H9 (cell line): ENCODE data around the gene PRPF18. TPM values are rescaled to one million over a fixed set of nuclear protein-coding genes. Genes with fewer than 3 reads are reported as not detected.

Experiments used
- DNase-seq: peaks from one replicate; pipeline ENCODE4 v3.0.0-alpha.2; 2017
- H2AFZ ChIP-seq: one replicate; pipeline ENCODE4 v1.6.1; 2013; ENCODE audit warnings: mild to moderate bottlenecking, low read length, control low read depth, moderate library complexity
- H2AK5ac ChIP-seq: 2 replicates; pipeline ENCODE4 v1.6.1; 2013; ENCODE audit warnings: low read length, control low read depth, mixed read lengths; ENCODE audit not compliant: insufficient read length
- H2BK120ac ChIP-seq: one replicate; pipeline ENCODE4 v1.6.1; 2013; ENCODE audit warnings: low read depth, mild to moderate bottlenecking, low read length, control low read depth, inconsistent platforms; ENCODE audit not compliant: poor library complexity, severe bottlenecking
- H2BK12ac ChIP-seq: 2 replicates; pipeline ENCODE4 v1.6.1; 2013; ENCODE audit warnings: low read length, control low read depth, mixed read lengths, low read depth; ENCODE audit not compliant: insufficient read length
- H2BK15ac ChIP-seq: 2 replicates; pipeline ENCODE4 v1.6.1; 2013; ENCODE audit warnings: low read depth, low read length, control low read depth
- H2BK20ac ChIP-seq: one replicate; pipeline ENCODE4 v1.6.1; 2013; ENCODE audit warnings: low read depth, mild to moderate bottlenecking, low read length, control low read depth, inconsistent platforms; ENCODE audit not compliant: poor library complexity, severe bottlenecking
- H2BK5ac ChIP-seq: 2 replicates; pipeline ENCODE4 v1.6.1; 2013; ENCODE audit warnings: low read length, control low read depth, mixed read lengths; ENCODE audit not compliant: insufficient read length
- H3K14ac ChIP-seq: 2 replicates; pipeline ENCODE4 v1.6.1; 2013; ENCODE audit warnings: low read length, control low read depth; ENCODE audit not compliant: insufficient read depth
- H3K18ac ChIP-seq: 2 replicates; pipeline ENCODE4 v1.6.1; 2013; ENCODE audit warnings: low read depth, mild to moderate bottlenecking, mixed read lengths, low read length, control low read depth; ENCODE audit not compliant: insufficient read length
- H3K23ac ChIP-seq: 2 replicates; pipeline ENCODE4 v1.6.1; 2013; ENCODE audit warnings: low read length, control low read depth, mixed read lengths, low read depth; ENCODE audit not compliant: insufficient read length
- H3K23me2 ChIP-seq: 2 replicates; pipeline ENCODE4 v1.6.1; 2013; ENCODE audit warnings: low read depth, mild to moderate bottlenecking, mixed read lengths, low read length, control low read depth; ENCODE audit not compliant: insufficient read length, poor library complexity, severe bottlenecking
- H3K27ac ChIP-seq: 2 replicates; pipeline ENCODE4 v1.5.1; 2013; ENCODE audit warnings: low read length, control low read depth, mixed read lengths, low read depth; ENCODE audit not compliant: insufficient read length
- H3K27me3 ChIP-seq: 2 replicates; pipeline ENCODE4 v1.6.1; 2013; ENCODE audit warnings: low read length, control low read depth, inconsistent platforms; ENCODE audit not compliant: insufficient read depth
- H3K4ac ChIP-seq: 2 replicates; pipeline ENCODE4 v1.6.1; 2013; ENCODE audit warnings: low read depth, mild to moderate bottlenecking, control low read depth, inconsistent platforms, low read length, moderate library complexity
- H3K4me1 ChIP-seq: 2 replicates; pipeline ENCODE4 v1.6.1; 2013; ENCODE audit warnings: low read length, control low read depth, inconsistent platforms; ENCODE audit not compliant: insufficient read depth
- H3K4me2 ChIP-seq: 2 replicates; pipeline ENCODE4 v1.6.1; 2013; ENCODE audit warnings: low read length, control low read depth, mixed read lengths; ENCODE audit not compliant: insufficient read length, insufficient read depth
- H3K56ac ChIP-seq: 2 replicates; pipeline ENCODE4 v1.6.1; 2013; ENCODE audit warnings: low read depth, mild to moderate bottlenecking, mixed read lengths, low read length, control low read depth; ENCODE audit not compliant: insufficient read length
- H3K79me1 ChIP-seq: 2 replicates; pipeline ENCODE4 v1.6.1; 2013; ENCODE audit warnings: low read depth, mild to moderate bottlenecking, moderate library complexity, low read length, control low read depth, inconsistent platforms; ENCODE audit not compliant: insufficient read depth, poor library complexity, severe bottlenecking
- H3K79me2 ChIP-seq: 2 replicates; pipeline ENCODE4 v1.6.1; 2013; ENCODE audit warnings: low read length, control low read depth, inconsistent platforms; ENCODE audit not compliant: insufficient read depth
- H3K9ac ChIP-seq: 2 replicates; pipeline ENCODE4 v1.6.1; 2013; ENCODE audit warnings: low read length, control low read depth, mixed read lengths; ENCODE audit not compliant: insufficient read length; ENCODE audit errors: extremely low read depth
- H3K9me3 ChIP-seq: one replicate; pipeline ENCODE4 v1.6.1; 2013; ENCODE audit warnings: low read depth, low read length, inconsistent platforms; ENCODE audit not compliant: control insufficient read depth
- H3T11ph ChIP-seq: one replicate; pipeline ENCODE4 v1.6.1; 2013; ENCODE audit warnings: mild to moderate bottlenecking, low read length, control low read depth, inconsistent platforms
- H4K20me1 ChIP-seq: one replicate; pipeline ENCODE4 v1.6.1; 2013; ENCODE audit not compliant: control insufficient read depth, insufficient read length, insufficient read depth
- H4K5ac ChIP-seq: 2 replicates; pipeline ENCODE4 v1.6.1; 2013; ENCODE audit warnings: low read depth, mild to moderate bottlenecking, mixed read lengths, low read length, control low read depth; ENCODE audit not compliant: insufficient read length
- H4K8ac ChIP-seq: replicated peaks from 2 replicates; pipeline ENCODE4 v1.6.1; 2013; ENCODE audit warnings: low read length, control low read depth, mixed read lengths, low read depth; ENCODE audit not compliant: insufficient read length
- H4K91ac ChIP-seq: 2 replicates; pipeline ENCODE4 v1.6.1; 2013; ENCODE audit warnings: low read depth, mild to moderate bottlenecking, moderate library complexity, mixed read lengths, low read length, control low read depth; ENCODE audit not compliant: insufficient read length
- H3K27ac Mint-ChIP-seq, 3 experiments: 2 replicates in 2 of 3; 3 replicates in 1 of 3; pipeline ENCODE4 v1.8.0; 2020 to 2021; ENCODE audit warnings: mixed read lengths in 3 of 3, mild to moderate bottlenecking in 1 of 3, moderate library complexity in 1 of 3
- H3K27me3 Mint-ChIP-seq: 2 replicates; pipeline ENCODE4 v1.8.0; 2021; ENCODE audit warnings: low read depth, mild to moderate bottlenecking, moderate library complexity, mixed read lengths
- H3K36me3 Mint-ChIP-seq, 3 experiments: 2 replicates in 2 of 3; 3 replicates in 1 of 3; pipeline ENCODE4 v1.8.0; 2020 to 2021; ENCODE audit warnings: low read depth in 3 of 3, mixed read lengths in 3 of 3; ENCODE audit not compliant: insufficient read depth in 1 of 3
- H3K4me1 Mint-ChIP-seq, 2 experiments: 2 replicates each; pipeline ENCODE4 v1.8.0; 2020; ENCODE audit warnings: mixed read lengths in 2 of 2
- H3K4me3 Mint-ChIP-seq, 2 experiments: 2 replicates in 1 of 2; 3 replicates in 1 of 2; pipeline ENCODE4 v1.8.0; 2020 to 2021; ENCODE audit warnings: mild to moderate bottlenecking in 2 of 2, mixed read lengths in 2 of 2, moderate library complexity in 1 of 2
- H3K9me3 Mint-ChIP-seq, 2 experiments: 2 replicates in 1 of 2; 3 replicates in 1 of 2; pipeline ENCODE4 v1.8.0; 2020; ENCODE audit warnings: mild to moderate bottlenecking in 2 of 2, mixed read lengths in 2 of 2, moderate library complexity in 1 of 2
- WGBS: extraction: QIAGEN DNeasy Blood & Tissue Kit; methylation state at CpG from one replicate; pipeline ENCODE4 v1.1.7; 2013; ENCODE audit warnings: missing lambda C conversion rate, low lambda C conversion rate, mixed read lengths; ENCODE audit not compliant: insufficient read length; ENCODE audit errors: extremely low coverage; 5-methylcytosine and 5-hydroxymethylcytosine counted together
- total RNA-seq: library from RNA; stranded (reverse); gene quantifications from 2 replicates; pipeline ENCODE4 v1.2.1, GENCODE V29; 2021
- TF ChIP-seq, protein P1 (sequence below): fragments of 200-600 bp; sonication (generic); conservative IDR thresholded peaks from 3 replicates; pipeline ENCODE4 v1.8.0; 2021; ENCODE audit warnings: antibody characterized with exemption, mild to moderate bottlenecking

The PRPF18 gene
- total RNA-seq, 1 experiment from 2014 or later = 17.1 TPM

DNA sequence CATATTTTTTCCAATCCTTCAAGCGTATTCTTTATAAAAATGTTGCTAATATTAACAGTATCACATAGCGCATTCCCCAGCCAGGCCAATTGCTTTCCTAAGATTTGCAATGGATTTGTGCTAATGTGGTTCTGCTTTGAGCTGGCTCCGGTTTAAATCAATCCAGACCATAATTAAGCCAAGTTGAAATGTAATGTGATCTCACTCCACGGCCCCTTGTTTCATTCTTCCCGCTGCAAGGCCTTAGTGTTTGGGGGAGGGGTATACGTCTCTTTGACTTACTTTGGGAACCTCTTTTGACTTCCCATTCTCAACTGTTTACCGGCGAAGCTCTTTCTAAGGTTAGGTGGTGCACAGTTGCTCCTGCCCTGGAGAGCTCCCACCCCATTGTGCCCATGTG is 86.4 kb downstream of the PRPF18 start:
- Histone ChIP-seq H4K8ac (no peak overlapping the region), H4K5ac (no peak overlapping the region), H3T11ph (no peak overlapping the region), H3K23me2 (no peaks in the 10 kb centered on the region), H2BK5ac (no peak overlapping the region), H3K56ac (no peak overlapping the region), H2BK20ac (peak overlapping the region; percentile 97), H3K79me1 (no peaks in the 10 kb centered on the region), H3K9me3 (no peaks in the 10 kb centered on the region), H2BK12ac (no peak overlapping the region), H3K79me2 (no peaks in the 10 kb centered on the region), H3K14ac (no peak overlapping the region), H4K20me1 (no peaks in the 10 kb centered on the region), H3K4me2 (peak overlapping the region; percentile 37), H3K27me3 (no peaks in the 10 kb centered on the region), H3K18ac (no peak overlapping the region), H3K4ac (no peak overlapping the region), H2BK15ac (no peak overlapping the region), H3K9ac (peak overlapping the region; percentile 4), H2AK5ac (no peak overlapping the region), H3K27ac (no peak overlapping the region), H2BK120ac (no peak overlapping the region), H3K23ac (no peak overlapping the region), H3K4me1 (peaks cover 8% of the 10 kb centered on the region; the same call in 1 of the 2 replicates), H4K91ac (no peak overlapping the region), H2AFZ (no peak overlapping the region)
- Mint-ChIP-seq H3K4me1 (peaks cover 35 to 40% of the 10 kb centered on the region in 2 experiments), H3K9me3 (no peaks in the 10 kb centered on the region), H3K36me3 (peaks cover 10 to 21% (median 21%) of the 10 kb centered on the region in 3 experiments; a peak in 6 of 7 replicates), H3K27ac (peak overlapping the region; percentile 46 to 95 (median 73)), H3K4me3 (peak overlapping the region in 1 of 2 experiments; percentile 18; a peak in 2 of 5 replicates), H3K27me3 (no peaks in the 10 kb centered on the region)
- TF ChIP-seq, protein P1, sequence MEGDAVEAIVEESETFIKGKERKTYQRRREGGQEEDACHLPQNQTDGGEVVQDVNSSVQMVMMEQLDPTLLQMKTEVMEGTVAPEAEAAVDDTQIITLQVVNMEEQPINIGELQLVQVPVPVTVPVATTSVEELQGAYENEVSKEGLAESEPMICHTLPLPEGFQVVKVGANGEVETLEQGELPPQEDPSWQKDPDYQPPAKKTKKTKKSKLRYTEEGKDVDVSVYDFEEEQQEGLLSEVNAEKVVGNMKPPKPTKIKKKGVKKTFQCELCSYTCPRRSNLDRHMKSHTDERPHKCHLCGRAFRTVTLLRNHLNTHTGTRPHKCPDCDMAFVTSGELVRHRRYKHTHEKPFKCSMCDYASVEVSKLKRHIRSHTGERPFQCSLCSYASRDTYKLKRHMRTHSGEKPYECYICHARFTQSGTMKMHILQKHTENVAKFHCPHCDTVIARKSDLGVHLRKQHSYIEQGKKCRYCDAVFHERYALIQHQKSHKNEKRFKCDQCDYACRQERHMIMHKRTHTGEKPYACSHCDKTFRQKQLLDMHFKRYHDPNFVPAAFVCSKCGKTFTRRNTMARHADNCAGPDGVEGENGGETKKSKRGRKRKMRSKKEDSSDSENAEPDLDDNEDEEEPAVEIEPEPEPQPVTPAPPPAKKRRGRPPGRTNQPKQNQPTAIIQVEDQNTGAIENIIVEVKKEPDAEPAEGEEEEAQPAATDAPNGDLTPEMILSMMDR = no peak
- WGBS = no CpG with 5 or more reads among the region's 8 CpGs
- DNase-seq = no peak
